BJ (cell line): ENCODE measurements around the gene DEPDC4. TPM values are rescaled to one million over a fixed set of nuclear protein-coding genes. Genes with fewer than 3 reads are reported as not detected.
"Not testable (repeated sequence)": the region's sequence is repeated elsewhere in the genome, so short reads cannot be mapped to it uniquely, and the experiment has no call there.

Source experiments
- CTCF ChIA-PET: fragments of 350-600 bp; formaldehyde crosslinking; extraction: SDS; loops from one replicate; lab custom pipeline; 2021; ENCODE audit warnings: antibody characterized with exemption, inconsistent platforms; lab: Yijun Ruan, JAX
- POLR2A ChIA-PET: fragments of 300-600 bp; sonication (Branson Sonifier 250); formaldehyde crosslinking; extraction: SDS; loops from one replicate; lab custom pipeline; 2021; ENCODE audit warnings: antibody characterized with exemption; lab: Charles Lee
- DNase-seq: peaks from one replicate; pipeline ENCODE4 v3.0.0-alpha.2; 2011; ENCODE audit warnings: low read depth
- H3K27me3 ChIP-seq: 2 replicates; pipeline ENCODE4 v1.6.0; 2011; ENCODE audit warnings: low read length; ENCODE audit not compliant: control insufficient read depth, insufficient read depth
- H3K36me3 ChIP-seq: 2 replicates; pipeline ENCODE4 v1.5.1; 2011; ENCODE audit warnings: low read length; ENCODE audit not compliant: control insufficient read depth, insufficient read depth
- H3K4me3 ChIP-seq: 2 replicates; pipeline ENCODE4 v1.5.1; 2011; ENCODE audit warnings: low read depth, mild to moderate bottlenecking, control low read depth, low read length
- CTCF ChIP-seq: IDR thresholded peaks from 2 replicates; pipeline ENCODE4 v1.5.1; 2011; ENCODE audit warnings: low read depth, mild to moderate bottlenecking, control low read depth, inconsistent platforms, low read length, moderate library complexity; ENCODE audit not compliant: insufficient read depth
- polyA plus RNA-seq: library from polyadenylated mRNA; depleted of rRNA; stranded (reverse); fragments of >200 nt; gene quantifications from 2 replicates; pipeline ENCODE4 v1.2.3, GENCODE V29; 2011

Gene DEPDC4
- polyA plus RNA-seq, 1 experiment = 0.28 TPM

GRCh38 chr12:100225491-100225890 is 41.4 kb downstream of the DEPDC4 start:
- no peaks in the 10 kb centered on the region for H3K27me3 ChIP-seq
- peaks cover 5% of the 10 kb centered on the region for H3K36me3 ChIP-seq
- H3K4me3 ChIP-seq = no peak overlapping the region
- ChIA-PET CTCF (interaction anchor here (0.6 to 5.0 kb wide), 3 partner anchors 8 to 179 kb away, joined by 3 to 26 read pairs (median 3); no protein-coding TSS in a partner anchor), POLR2A (no interaction called here)
- no peak for TF ChIP-seq CTCF
- no peak for DNase-seq

- POLR2A ChIA-PET, H3K36me3 ChIP-seq: not testable (repeated sequence)
- CTCF ChIA-PET = interaction anchor here (5.0 kb wide), 1 partner anchor 11 kb away, joined by 26 read pairs; no protein-coding TSS in a partner anchor
Measured at GRCh38 chr12:100222173-100222572, 44.7 kb downstream of the DEPDC4 start.

GRCh38 chr12:100221523-100221922 is 45.4 kb downstream of the DEPDC4 start:
- ChIA-PET CTCF (no interaction called here), POLR2A (interaction anchor here (0.6 kb wide), 1 partner anchor 37 kb away, joined by 3 read pairs; no protein-coding TSS in a partner anchor)
- H3K4me3 ChIP-seq = no peak overlapping the region
- no peak for DNase-seq
- H3K36me3 ChIP-seq = peaks cover 6% of the 10 kb centered on the region
- no peak for TF ChIP-seq CTCF
- no peaks in the 10 kb centered on the region for H3K27me3 ChIP-seq

More at GRCh38 chr12:100222173-100222572, 44.7 kb downstream of the DEPDC4 start:
- H3K4me3 ChIP-seq, H3K27me3 ChIP-seq, DNase-seq: not testable (repeated sequence)

- ChIA-PET POLR2A (no interaction called here), CTCF (no interaction called here)
- no peak for DNase-seq
- H3K36me3 ChIP-seq = peaks cover 4% of the 10 kb centered on the region; the same call in 1 of the 2 replicates
- H3K27me3 ChIP-seq = no peaks in the 10 kb centered on the region
- no peak for TF ChIP-seq CTCF
- H3K4me3 ChIP-seq = no peak overlapping the region
Measured at GRCh38 chr12:100219328-100220109, 47.4 kb downstream of the DEPDC4 start.

GRCh38 chr12:100216337-100216736 is 50.5 kb downstream of the DEPDC4 start:
- POLR2A ChIA-PET = no interaction called here
- Histone ChIP-seq H3K36me3 (peaks cover 5% of the 10 kb centered on the region), H3K4me3 (no peak overlapping the region), H3K27me3 (no peaks in the 10 kb centered on the region)
- CTCF ChIA-PET = no interaction called here
- no peak for DNase-seq
- TF ChIP-seq CTCF = no peak
